ENCODE results near the gene MITD1. TPM values are rescaled to one million over a fixed set of nuclear protein-coding genes. Genes with fewer than 3 reads are reported as not detected.

Gene MITD1
- total RNA-seq, 1 experiment from 2014 or later, result 29.3 TPM

- intact Hi-C loops (cut with micrococcal nuclease; ENCODE audit: unreplicated experiment), result loop anchor here (1.0 to 5.0 kb wide), 5 partner anchors 13 to 346 kb away; partner anchors contain the start of genes EIF5B, LIPT1, MITD1 and MRPL30
- H3K9me3 Mint-ChIP-seq (ENCODE audit: unreplicated experiment), result no peaks in the 10 kb centered on the region
- peaks cover 20% of the 10 kb centered on the region for H3K4me1 Mint-ChIP-seq (ENCODE audit: low read depth, unreplicated experiment)
- DNase-seq, result peak; percentile 98 to 99
- H3K4me1 ChIP-seq, result peaks cover 12% of the 10 kb centered on the region
- peak within 1 kb of the TSS; percentile 75 for H3K4me3 ChIP-seq (ENCODE audit: low read depth, low read length)
- no peaks in the 10 kb centered on the region for H3K27me3 Mint-ChIP-seq (ENCODE audit: insufficient read depth, unreplicated experiment)
- H3K27ac Mint-ChIP-seq (ENCODE audit: unreplicated experiment), result peak within 1 kb of the TSS; percentile 94
- no peaks in the 10 kb centered on the region for H3K9me3 ChIP-seq
- ChIA-PET CTCF (interaction anchor here (0.8 to 2.3 kb wide), 5 partner anchors 14 to 196 kb away, joined by 3 to 13 read pairs (median 3); partner anchors contain the start of genes LIPT1, MITD1 and TSGA10), POLR2A (interaction anchor here (0.5 to 2.5 kb wide), 10 partner anchors 14 to 657 kb away, joined by 3 to 52 read pairs (median 3); partner anchors contain the start of genes EIF5B, LIPT1, MITD1 and MRPL30)
- no peak for TF ChIP-seq CTCF (IDR thresholded peaks at IDR 0.05; ENCODE audit: insufficient read depth in 1 of 2, low read depth in 1 of 2, low read length in 1 of 2, severe bottlenecking in 1 of 2, unreplicated experiment in 1 of 2)
- no TSS peak for BruUV-seq (replicated peaks)
- H3K27me3 ChIP-seq (replicated peaks; ENCODE audit: control insufficient read depth, insufficient read depth, low read length), result no peaks in the 10 kb centered on the region
- peaks cover 14% of the 10 kb centered on the region for H3K36me3 Mint-ChIP-seq (ENCODE audit: insufficient read depth, unreplicated experiment)
- H3K36me3 ChIP-seq (ENCODE audit: control insufficient read depth, insufficient read depth, low read length), result peaks cover 2% of the 10 kb centered on the region; the same call in 1 of the 2 replicates
- H3K4me3 Mint-ChIP-seq (ENCODE audit: unreplicated experiment), result peak within 1 kb of the TSS; percentile 98
Measured at GRCh38 chr2:99141110-99142108, 39.4 kb downstream of the MITD1 start, which contains the start of gene C2orf15. Gene C2orf15, plus strand, starts transcription at chr2:99141707. Its CDS starts 8,852 bp downstream, at chr2:99150559.

- peaks cover 20% of the 10 kb centered on the region for H3K4me1 Mint-ChIP-seq (ENCODE audit: low read depth, unreplicated experiment)
- H3K4me3 Mint-ChIP-seq (ENCODE audit: unreplicated experiment), result peak overlapping the region; percentile 98
- ChIA-PET POLR2A (interaction anchor here (0.5 to 2.5 kb wide), 9 partner anchors 14 to 716 kb away, joined by 3 to 52 read pairs (median 3); partner anchors contain the start of genes EIF5B, LIPT1, MITD1 and MRPL30), CTCF (interaction anchor here (0.8 to 2.3 kb wide), 5 partner anchors 14 to 197 kb away, joined by 3 to 13 read pairs (median 3); partner anchors contain the start of genes LIPT1, MITD1 and TSGA10)
- Histone ChIP-seq H3K27me3 (replicated peaks; ENCODE audit: control insufficient read depth, insufficient read depth, low read length) (no peaks in the 10 kb centered on the region), H3K36me3 (ENCODE audit: control insufficient read depth, insufficient read depth, low read length) (peaks cover 2% of the 10 kb centered on the region; the same call in 1 of the 2 replicates), H3K9me3 (no peaks in the 10 kb centered on the region), H3K4me1 (peaks cover 12% of the 10 kb centered on the region), H3K4me3 (ENCODE audit: low read depth, low read length) (peak overlapping the region; percentile 75)
- intact Hi-C loops (cut with micrococcal nuclease; ENCODE audit: unreplicated experiment), result loop anchor here (1.0 to 5.0 kb wide), 5 partner anchors 14 to 347 kb away; partner anchors contain the start of genes EIF5B, LIPT1, MITD1 and MRPL30
- no peak for DNase-seq
- no peak for TF ChIP-seq CTCF (IDR thresholded peaks at IDR 0.05; ENCODE audit: insufficient read depth in 1 of 2, low read depth in 1 of 2, low read length in 1 of 2, severe bottlenecking in 1 of 2, unreplicated experiment in 1 of 2)
- no peaks in the 10 kb centered on the region for H3K27me3 Mint-ChIP-seq (ENCODE audit: insufficient read depth, unreplicated experiment)
- no peaks in the 10 kb centered on the region for H3K9me3 Mint-ChIP-seq (ENCODE audit: unreplicated experiment)
- H3K36me3 Mint-ChIP-seq (ENCODE audit: insufficient read depth, unreplicated experiment), result peaks cover 14% of the 10 kb centered on the region
- BruUV-seq (replicated peaks), result no TSS peak
- peak overlapping the region; percentile 94 for H3K27ac Mint-ChIP-seq (ENCODE audit: unreplicated experiment)
Measured at GRCh38 chr2:99140860-99141109, 40.1 kb downstream of the MITD1 start.
